Fibroblast of lung (primary cell): Measurements from ENCODE around the gene BCO1. TPM values are rescaled to one million over a fixed set of nuclear protein-coding genes. Genes with fewer than 3 reads are reported as not detected.
"Not testable (repeated sequence)": the region's sequence is repeated elsewhere in the genome, so short reads cannot be mapped to it uniquely, and the experiment has no call there.

Experiments used
- DNase-seq, 2 donors: peaks; one replicate each; pipeline versions ENCODE4 v3.0.0 to v3.0.0-alpha.2; 2010; ENCODE audit warnings: low read depth in 2 of 2
- H2AFZ ChIP-seq: 2 replicates; pipeline ENCODE4 v1.5.1; 2012; ENCODE audit warnings: low read length, control low read depth, inconsistent platforms
- H3K27ac ChIP-seq: 2 replicates; pipeline ENCODE4 v1.5.1; 2011; ENCODE audit warnings: low read length, control low read depth; ENCODE audit not compliant: insufficient read depth
- H3K27me3 ChIP-seq: 2 replicates; pipeline ENCODE4 v1.5.1; 2011; ENCODE audit warnings: mild to moderate bottlenecking, low read length; ENCODE audit not compliant: control insufficient read depth, insufficient read depth
- H3K36me3 ChIP-seq: 2 replicates; pipeline ENCODE4 v1.5.1; 2011; ENCODE audit warnings: low read length; ENCODE audit not compliant: control insufficient read depth, insufficient read depth
- H3K4me1 ChIP-seq: 2 replicates; pipeline ENCODE4 v1.5.1; 2011; ENCODE audit warnings: low read length; ENCODE audit not compliant: control insufficient read depth, insufficient read depth; ENCODE audit errors: extremely low read depth
- H3K4me2 ChIP-seq: 2 replicates; pipeline ENCODE4 v1.5.1; 2011; ENCODE audit warnings: low read length, control low read depth; ENCODE audit not compliant: insufficient read depth; ENCODE audit errors: extremely low read depth
- H3K4me3 ChIP-seq, 4 experiments: fragments of 200-600 bp in 1 of 4; sonication (generic) in 1 of 4; replicated peaks in 1 of 4; 2 replicates each; pipeline ENCODE4 v1.5.1; 2011 to 2016; ENCODE audit warnings: low read length in 4 of 4, low read depth in 3 of 4, mild to moderate bottlenecking in 3 of 4, control low read depth in 2 of 4, inconsistent platforms in 1 of 4, mixed read lengths in 1 of 4; ENCODE audit not compliant: insufficient read depth in 1 of 4; ENCODE audit errors: control extremely low read depth in 1 of 4
- H3K79me2 ChIP-seq: 2 replicates; pipeline ENCODE4 v1.5.1; 2012; ENCODE audit warnings: mild to moderate bottlenecking, low read length, inconsistent platforms; ENCODE audit not compliant: control insufficient read depth, insufficient read depth
- H3K9ac ChIP-seq: 2 replicates; pipeline ENCODE4 v1.5.1; 2011; ENCODE audit warnings: mild to moderate bottlenecking, low read length, control low read depth; ENCODE audit not compliant: insufficient read depth
- H3K9me3 ChIP-seq: 2 replicates; pipeline ENCODE4 v1.5.1; 2012; ENCODE audit warnings: low read depth, low read length; ENCODE audit not compliant: control insufficient read depth, insufficient read depth
- H4K20me1 ChIP-seq: 2 replicates; pipeline ENCODE4 v1.5.1; 2011; ENCODE audit warnings: low read length; ENCODE audit not compliant: control insufficient read depth, insufficient read depth; ENCODE audit errors: extremely low read depth
- EZH2 ChIP-seq: IDR thresholded peaks from 2 replicates; pipeline ENCODE4 v1.5.1; 2012; ENCODE audit warnings: low read length, control low read depth, mild to moderate bottlenecking; ENCODE audit errors: missing control alignments
- polyA plus RNA-seq, 2 donors: library from polyadenylated mRNA; depleted of rRNA in 1 of 2; stranded (reverse) in 1 of 2; unstranded in 1 of 2; fragments of >200 nt; gene quantifications; 2 replicates each; pipeline ENCODE4 v1.2.1, GENCODE V29; 2011 to 2012; ENCODE audit warnings: missing spikeins in 1 of 2
- total RNA-seq: library from RNA; depleted of rRNA; stranded (reverse); fragments of >200 nt; gene quantifications from 2 replicates; pipeline ENCODE4 v1.2.1, GENCODE V29; 2014
- TF ChIP-seq, protein P1 (sequence below), 2 donors: IDR thresholded peaks in 1 of 2; conservative IDR thresholded peaks in 1 of 2; 1 replicate in 1 of 2; 2 replicates in 1 of 2; pipeline ENCODE4 v1.5.1; 2011 to 2012; ENCODE audit warnings: low read length in 2 of 2, control low read depth in 1 of 2, inconsistent platforms in 1 of 2, low read depth in 1 of 2, mild to moderate bottlenecking in 1 of 2

Gene BCO1
- total and polyA plus RNA-seq, 2 donors (not counting 1 experiment from before 2014, with no cell fraction given), result under 0.01 to 0.05 TPM

DNA sequence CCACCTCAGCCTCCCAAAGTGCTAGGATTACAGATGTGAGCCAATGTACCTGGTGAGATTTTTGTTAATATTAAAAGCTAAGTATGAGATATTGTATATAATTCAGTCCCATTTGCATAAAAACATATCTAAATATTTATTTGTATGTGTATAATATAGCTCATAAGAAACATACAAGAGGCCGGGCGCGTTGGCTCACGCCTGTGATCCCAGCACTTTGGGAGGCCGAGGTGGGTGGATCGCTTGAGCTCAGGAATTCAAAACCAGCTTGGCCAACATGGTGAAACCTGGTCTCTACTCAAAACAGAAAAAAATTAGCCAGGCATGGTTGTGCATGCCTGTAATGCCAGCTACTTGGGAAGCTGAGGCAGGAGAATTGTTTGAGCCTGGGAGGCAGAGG, 16.8 kb upstream of the BCO1 start:
- TF ChIP-seq, protein P1, sequence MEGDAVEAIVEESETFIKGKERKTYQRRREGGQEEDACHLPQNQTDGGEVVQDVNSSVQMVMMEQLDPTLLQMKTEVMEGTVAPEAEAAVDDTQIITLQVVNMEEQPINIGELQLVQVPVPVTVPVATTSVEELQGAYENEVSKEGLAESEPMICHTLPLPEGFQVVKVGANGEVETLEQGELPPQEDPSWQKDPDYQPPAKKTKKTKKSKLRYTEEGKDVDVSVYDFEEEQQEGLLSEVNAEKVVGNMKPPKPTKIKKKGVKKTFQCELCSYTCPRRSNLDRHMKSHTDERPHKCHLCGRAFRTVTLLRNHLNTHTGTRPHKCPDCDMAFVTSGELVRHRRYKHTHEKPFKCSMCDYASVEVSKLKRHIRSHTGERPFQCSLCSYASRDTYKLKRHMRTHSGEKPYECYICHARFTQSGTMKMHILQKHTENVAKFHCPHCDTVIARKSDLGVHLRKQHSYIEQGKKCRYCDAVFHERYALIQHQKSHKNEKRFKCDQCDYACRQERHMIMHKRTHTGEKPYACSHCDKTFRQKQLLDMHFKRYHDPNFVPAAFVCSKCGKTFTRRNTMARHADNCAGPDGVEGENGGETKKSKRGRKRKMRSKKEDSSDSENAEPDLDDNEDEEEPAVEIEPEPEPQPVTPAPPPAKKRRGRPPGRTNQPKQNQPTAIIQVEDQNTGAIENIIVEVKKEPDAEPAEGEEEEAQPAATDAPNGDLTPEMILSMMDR (conservative IDR thresholded peaks at IDR 0.05 in 1 of 2, IDR thresholded peaks at IDR 0.05 in 1 of 2; ENCODE audit: low read depth in 1 of 2, low read length in 2 of 2), result no peak
- TF ChIP-seq EZH2, result no peak
- H3K79me2 ChIP-seq, result no peaks in the 10 kb centered on the region
- no peaks in the 10 kb centered on the region for H3K4me1 ChIP-seq
- no peaks in the 10 kb centered on the region for H4K20me1 ChIP-seq
- H3K4me3 ChIP-seq, result no peak overlapping the region
- H3K4me2 ChIP-seq, result no peak overlapping the region
- H3K27me3 ChIP-seq, result peaks cover 3% of the 10 kb centered on the region
- no peak for DNase-seq
- no peaks in the 10 kb centered on the region for H3K9me3 ChIP-seq
- no peak overlapping the region for H3K27ac ChIP-seq
- H2AFZ ChIP-seq, result no peak overlapping the region
- no peak overlapping the region for H3K9ac ChIP-seq
- H3K36me3 ChIP-seq, result no peaks in the 10 kb centered on the region

- Histone ChIP-seq H3K9ac (no peak overlapping the region), H3K4me2 (no peak overlapping the region), H3K4me3 (no peak overlapping the region), H4K20me1 (no peaks in the 10 kb centered on the region), H3K79me2 (no peaks in the 10 kb centered on the region), H3K36me3 (no peaks in the 10 kb centered on the region), H3K27ac (no peak overlapping the region), H3K27me3 (peaks cover 3% of the 10 kb centered on the region), H3K9me3 (no peaks in the 10 kb centered on the region), H3K4me1 (no peaks in the 10 kb centered on the region), H2AFZ (no peak overlapping the region)
- DNase-seq, result no peak
- TF ChIP-seq, protein P1 (conservative IDR thresholded peaks at IDR 0.05 in 1 of 2, IDR thresholded peaks at IDR 0.05 in 1 of 2; ENCODE audit: low read depth in 1 of 2, low read length in 2 of 2), result no peak
- no peak for TF ChIP-seq EZH2
Observed at GRCh38 chr16:81224824-81225223, 13.7 kb upstream of the BCO1 start.

DNA sequence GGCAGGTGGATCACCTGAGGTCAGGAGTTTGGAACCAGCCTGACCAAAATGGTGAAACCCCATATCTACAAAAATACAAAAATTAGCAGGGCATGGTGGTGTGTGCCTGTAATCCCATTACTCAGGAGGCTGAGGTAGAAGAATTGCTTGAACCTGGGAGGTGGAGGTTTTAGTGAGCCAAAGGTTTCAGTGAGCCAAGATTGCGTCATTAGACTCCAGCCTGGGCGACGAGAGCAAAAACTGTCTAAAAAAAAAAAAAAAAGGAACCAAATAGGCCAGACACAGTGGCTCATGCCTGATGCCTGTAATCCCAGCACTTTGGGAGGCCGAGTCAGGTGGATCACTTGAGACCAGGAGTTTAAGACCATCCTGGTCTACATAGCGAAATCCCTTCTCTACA, 12.8 kb upstream of the BCO1 start:
- not testable (repeated sequence) for DNase-seq, H3K9me3 ChIP-seq, H3K4me2 ChIP-seq, H3K27ac ChIP-seq, H3K4me1 ChIP-seq, H4K20me1 ChIP-seq, H3K9ac ChIP-seq, H2AFZ ChIP-seq, H3K27me3 ChIP-seq, H3K4me3 ChIP-seq, H3K36me3 ChIP-seq, H3K79me2 ChIP-seq

GRCh38 chr16:81227785-81228184, 10.7 kb upstream of the BCO1 start:
- H3K36me3 ChIP-seq, result no peaks in the 10 kb centered on the region
- no peaks in the 10 kb centered on the region for H3K9me3 ChIP-seq
- H3K27ac ChIP-seq, result no peak overlapping the region
- H3K4me1 ChIP-seq, result no peaks in the 10 kb centered on the region
- no peak overlapping the region for H2AFZ ChIP-seq
- no peaks in the 10 kb centered on the region for H4K20me1 ChIP-seq
- no peaks in the 10 kb centered on the region for H3K79me2 ChIP-seq
- H3K4me3 ChIP-seq, result no peak overlapping the region
- H3K4me2 ChIP-seq, result no peak overlapping the region
- H3K27me3 ChIP-seq, result peaks cover 3% of the 10 kb centered on the region
- TF ChIP-seq, protein P1 (conservative IDR thresholded peaks at IDR 0.05 in 1 of 2, IDR thresholded peaks at IDR 0.05 in 1 of 2; ENCODE audit: low read depth in 1 of 2, low read length in 2 of 2), result no peak
- TF ChIP-seq EZH2, result no peak
- no peak for DNase-seq
- H3K9ac ChIP-seq, result no peak overlapping the region
